Right renal cortex interstitium (tissue), 3 donors: Measurements from ENCODE around the gene THAP7. TPM values are rescaled to one million over a fixed set of nuclear protein-coding genes. Genes with fewer than 3 reads are reported as not detected.
"Not testable (repeated sequence)": the region's sequence is repeated elsewhere in the genome, so short reads cannot be mapped to it uniquely, and the experiment has no call there.

ENCODE experiments used
- DNase-seq, 3 donors: peaks; one replicate each; pipeline ENCODE4 v3.0.0-alpha.2; 2013; ENCODE audit warnings: low read depth in 3 of 3, low spot score in 2 of 3
- polyA plus RNA-seq, 3 donors: library from polyadenylated mRNA; unstranded; fragments of 120-200 nt; gene quantifications; one replicate each; pipeline ENCODE4 v1.2.1, GENCODE V29; 2013; ENCODE audit not compliant: insufficient read length in 3 of 3

THAP7 gene, protein sequence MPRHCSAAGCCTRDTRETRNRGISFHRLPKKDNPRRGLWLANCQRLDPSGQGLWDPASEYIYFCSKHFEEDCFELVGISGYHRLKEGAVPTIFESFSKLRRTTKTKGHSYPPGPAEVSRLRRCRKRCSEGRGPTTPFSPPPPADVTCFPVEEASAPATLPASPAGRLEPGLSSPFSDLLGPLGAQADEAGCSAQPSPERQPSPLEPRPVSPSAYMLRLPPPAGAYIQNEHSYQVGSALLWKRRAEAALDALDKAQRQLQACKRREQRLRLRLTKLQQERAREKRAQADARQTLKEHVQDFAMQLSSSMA
- polyA plus RNA-seq = 10 to 100 TPM; 15.4 to 17.2 (median 16.1) TPM

DNA sequence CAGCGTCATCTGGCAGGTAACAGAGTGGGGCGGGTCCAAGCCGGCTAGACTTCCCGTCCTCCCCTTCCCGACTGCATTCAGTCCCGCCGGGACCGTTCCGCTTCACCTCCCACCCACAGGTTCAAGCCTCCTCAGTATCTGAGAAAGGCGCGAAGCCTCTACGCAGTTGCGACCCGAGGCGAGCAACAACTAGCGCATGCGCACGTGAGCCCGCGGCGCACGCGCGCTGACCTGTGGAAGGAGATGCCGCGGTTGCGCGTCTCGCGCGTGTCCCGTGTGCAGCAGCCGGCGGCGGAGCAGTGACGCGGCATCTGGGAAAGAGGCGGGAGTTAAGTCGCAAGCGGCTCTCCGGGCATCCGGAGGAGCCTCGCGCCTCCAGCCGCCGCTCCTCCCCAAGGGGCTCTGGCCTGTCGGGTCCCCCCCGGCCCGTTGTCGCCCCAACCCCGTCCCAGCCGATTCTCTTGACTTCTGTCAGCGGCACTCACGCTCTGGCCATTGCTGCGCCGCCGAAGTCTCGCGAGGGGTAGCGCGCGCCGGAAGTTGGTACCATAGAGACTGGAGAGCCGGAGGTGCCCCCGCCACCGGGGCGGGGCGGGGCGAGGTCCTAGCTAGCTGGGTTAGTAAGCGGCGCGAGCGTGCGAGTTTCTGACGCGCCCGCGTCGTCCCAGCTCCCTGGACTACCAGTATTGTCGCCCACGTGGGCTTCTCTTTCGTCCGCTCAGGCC is at the start of gene THAP7:
THAP7 (minus strand) TSS at position 518 of the 725 bp plus-strand sequence; CDS start at position 311, 207 bp downstream.
- DNase-seq = peak; percentile 88 to 91 (median 90)

DNA sequence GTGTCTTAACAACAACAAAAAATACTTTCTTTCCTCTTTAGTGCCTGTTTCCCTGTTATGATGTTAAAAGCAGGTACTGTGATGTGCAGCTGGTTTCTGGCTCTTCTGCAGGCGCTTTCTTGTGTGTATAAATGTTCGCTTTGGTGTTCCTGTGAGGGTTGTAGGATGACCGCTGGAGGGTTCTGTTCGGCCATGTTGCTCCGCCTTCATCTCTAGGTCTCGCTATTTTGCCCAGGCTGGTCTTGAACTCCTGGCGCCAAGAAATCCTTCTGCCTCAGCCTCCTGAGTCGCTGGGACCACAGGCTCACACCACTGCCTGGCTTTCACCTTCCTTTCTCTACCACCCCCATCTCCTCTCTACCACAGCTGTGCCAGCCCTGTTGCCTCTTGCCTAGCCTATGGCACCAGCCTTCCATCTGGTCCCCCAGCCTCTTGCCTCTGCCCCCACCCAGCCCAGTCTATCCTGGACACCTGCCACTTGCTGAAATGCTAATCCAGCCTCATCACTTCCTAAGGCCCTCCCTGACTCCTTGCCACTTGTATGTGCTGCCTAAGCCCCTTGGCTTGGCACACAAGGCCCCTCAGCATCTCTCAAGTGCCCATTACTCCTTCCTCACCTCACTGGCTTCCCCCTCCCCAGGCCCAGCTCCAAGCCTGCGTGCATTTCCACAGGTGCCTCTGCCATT is 49.4 kb upstream of the THAP7 start:
- no peak for DNase-seq

DNA sequence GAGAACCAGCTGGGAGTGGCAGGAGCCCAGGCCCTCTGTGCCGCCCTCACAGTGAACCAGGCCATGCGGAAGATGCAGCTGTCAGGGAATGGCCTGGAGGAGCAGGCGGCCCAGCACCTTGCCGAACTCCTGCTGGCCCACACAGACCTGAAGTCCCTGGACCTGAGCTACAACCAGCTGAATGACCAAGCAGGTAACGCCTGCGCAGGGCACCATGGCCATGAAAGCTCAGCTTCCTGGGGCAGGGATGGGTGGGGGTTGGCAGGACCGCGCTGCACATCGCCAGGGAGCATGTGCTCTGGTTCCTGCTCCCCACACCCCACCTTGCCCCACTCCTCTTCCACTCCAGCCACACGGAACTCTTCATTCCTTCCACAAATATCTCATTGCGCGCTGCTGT is 47.0 kb upstream of the THAP7 start:
- DNase-seq = not testable (repeated sequence)

DNA sequence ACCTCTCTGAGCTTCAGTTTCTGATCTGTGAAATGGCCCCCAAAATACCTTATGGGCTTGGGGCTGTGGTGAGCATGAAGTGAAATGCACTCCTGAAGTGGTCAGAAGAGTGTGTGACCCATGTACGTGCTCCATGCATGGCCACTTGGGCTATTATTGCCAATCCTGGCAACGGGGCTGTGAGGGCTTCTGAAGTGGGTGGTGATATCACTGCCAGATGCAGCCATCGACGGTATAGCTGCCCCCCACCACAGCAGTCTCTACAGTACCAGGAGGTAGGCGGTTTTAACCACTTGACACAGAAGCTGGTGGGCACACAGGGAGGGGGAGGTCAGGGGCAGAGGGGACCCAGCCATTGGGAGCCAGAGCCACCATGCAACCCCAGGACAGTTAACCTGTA is 46.5 kb upstream of the THAP7 start:
- not testable (repeated sequence) for DNase-seq

DNA sequence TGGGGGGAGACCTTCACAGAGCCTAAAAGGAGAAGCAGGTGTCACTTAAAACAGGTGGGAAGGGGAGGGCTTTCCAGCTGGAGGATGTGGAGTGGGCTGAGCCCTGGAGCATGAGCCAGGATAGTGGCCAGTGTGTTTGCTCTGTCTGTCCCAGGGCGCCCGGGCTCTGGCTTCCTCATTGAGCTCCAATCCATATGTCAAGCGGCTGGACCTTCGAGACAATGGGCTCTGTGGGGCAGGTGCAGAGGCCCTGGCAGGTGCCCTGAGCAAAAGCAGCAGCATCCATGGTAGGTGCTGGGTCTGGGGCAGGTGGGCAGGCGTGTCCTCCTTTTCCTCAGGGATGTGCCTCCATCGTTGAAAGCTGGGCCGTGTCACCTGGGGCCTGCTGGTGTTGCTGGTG is 45.8 kb upstream of the THAP7 start:
- no peak for DNase-seq

DNA sequence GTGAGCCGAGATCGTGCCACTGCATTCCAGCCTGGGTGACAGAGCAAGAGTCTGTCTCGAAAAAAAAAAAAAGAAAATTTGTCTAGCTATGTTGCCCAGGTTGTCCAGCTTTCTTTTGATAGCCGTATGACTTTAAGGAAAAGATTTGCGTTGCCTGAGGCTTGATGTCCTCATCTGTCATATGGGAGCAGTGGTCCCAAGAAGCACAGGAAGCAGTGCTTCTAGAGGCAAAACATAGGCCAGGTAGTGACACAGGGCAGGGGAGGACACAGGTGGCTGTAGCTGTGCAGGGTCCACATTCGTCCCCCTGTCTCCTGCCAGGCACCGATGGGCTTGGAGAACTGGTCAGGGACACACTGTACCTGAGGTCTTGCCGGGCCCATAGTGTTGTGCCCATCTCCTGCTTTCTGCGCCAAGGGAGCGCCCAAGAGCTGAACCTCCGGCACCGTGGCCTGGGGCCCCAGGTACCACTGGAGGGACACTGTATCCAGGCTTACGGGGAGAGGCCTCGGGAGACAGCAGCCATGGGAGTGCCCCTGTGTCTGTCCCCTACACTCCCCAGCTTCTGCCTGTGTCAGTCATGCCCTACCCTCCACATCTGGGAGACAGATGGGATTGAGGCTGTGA is 45.2 kb upstream of the THAP7 start:
- no peak for DNase-seq

DNA sequence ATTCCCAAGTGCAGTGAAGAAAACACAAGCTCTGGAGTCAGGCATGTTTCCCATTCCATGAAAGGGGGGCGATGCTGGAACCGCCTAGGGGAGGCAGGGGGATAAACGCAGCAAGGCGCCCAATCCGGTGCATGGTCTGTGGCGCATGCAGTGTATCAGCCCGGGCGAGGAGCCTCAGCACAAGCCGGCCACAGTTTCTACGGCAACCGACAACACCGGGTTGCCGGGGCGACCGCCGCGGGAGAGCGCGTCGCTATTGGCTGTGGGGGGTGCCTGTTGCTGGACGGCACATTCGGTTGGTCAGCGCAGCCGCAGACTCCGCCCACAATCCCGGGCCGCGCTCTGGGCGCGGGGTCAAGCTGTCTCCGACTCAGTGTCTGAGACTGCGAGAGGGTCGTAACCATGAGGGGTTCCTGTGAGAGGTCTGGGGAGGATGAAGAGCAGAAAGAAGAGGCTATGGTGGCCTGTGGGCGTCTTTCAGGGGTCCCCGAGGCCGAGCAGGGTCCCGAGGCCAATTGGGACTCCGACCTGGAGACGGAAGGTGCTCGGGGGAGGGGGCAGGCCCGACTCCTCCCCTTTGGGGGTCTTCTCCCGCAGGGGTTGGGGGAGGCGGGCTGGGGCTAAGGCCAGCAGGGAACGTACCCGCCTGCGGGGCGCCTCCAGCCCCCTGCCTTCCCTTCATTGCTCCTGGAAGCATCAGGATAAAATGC is 43.8 kb upstream of the THAP7 start, which contains the start of gene LRRC74B:
LRRC74B (plus strand) TSS at position 362 of the 710 bp plus-strand sequence; CDS start at position 403, 41 bp downstream.
- DNase-seq = peak; percentile 73 to 88 (median 79)

DNA sequence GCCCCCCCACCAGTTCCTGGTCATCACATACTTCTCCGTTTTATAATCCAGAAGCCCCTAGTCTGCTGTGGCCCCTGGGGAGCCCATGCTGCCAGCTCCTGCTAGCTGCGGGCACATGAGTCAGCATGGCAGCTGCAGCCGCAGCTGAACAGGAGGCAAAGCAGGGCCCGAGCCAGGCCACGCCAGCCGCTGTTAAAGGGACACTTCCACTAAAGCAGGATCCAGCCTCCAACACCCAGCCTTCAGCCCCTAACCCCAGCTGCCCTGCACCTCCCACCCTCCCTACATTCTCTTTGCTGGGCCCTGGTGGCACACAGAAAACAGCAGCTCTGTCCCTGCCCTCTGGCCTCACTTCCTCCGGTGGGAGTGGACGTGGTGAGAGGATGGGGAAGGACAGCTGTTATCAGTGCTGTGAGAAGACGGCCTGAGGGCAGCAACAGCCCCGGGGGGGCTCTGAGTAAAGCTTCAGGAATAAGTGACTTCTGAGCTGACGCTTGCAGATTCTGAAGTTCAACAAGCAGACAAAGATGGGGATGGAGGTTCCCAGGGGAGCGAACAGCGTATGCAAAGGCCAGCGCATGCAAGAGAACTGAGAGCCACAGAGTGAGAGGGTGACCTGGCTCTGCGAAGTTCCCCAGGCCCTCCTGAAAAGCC is 43.1 kb upstream of the THAP7 start:
- DNase-seq = no peak

DNA sequence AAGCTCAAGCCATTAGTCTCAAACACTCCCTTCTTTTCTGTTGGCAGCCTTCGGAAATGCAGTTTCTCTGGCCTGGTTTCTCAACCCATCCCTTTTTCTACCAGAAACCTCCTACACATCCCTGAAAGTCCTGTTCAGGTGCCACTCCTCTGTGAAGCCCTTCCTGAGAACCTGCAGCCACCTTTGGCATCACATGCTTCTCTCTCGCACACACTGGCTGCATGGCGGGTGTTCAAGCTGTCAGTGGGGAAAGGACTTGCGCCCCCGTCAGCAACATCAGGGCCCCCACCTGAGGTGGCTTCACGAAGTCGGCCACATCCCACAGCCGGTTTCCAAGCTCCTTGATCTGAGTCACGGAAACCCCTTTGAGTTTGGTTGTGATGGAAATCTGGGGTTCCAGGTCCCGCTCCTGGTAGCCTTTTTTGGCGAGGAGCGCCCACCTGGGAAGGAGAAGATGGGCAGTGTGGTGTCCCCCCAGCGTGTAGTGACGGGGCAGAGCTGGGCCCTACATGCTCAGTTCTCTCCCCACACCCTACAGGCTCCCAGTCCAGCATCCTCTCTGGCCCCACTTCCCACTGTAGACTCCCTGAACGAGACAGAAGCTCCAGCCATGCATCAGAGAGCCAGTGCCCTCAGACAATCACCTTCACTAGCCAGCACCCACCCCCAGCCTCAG is 42.1 kb upstream of the THAP7 start:
- no peak for DNase-seq

DNA sequence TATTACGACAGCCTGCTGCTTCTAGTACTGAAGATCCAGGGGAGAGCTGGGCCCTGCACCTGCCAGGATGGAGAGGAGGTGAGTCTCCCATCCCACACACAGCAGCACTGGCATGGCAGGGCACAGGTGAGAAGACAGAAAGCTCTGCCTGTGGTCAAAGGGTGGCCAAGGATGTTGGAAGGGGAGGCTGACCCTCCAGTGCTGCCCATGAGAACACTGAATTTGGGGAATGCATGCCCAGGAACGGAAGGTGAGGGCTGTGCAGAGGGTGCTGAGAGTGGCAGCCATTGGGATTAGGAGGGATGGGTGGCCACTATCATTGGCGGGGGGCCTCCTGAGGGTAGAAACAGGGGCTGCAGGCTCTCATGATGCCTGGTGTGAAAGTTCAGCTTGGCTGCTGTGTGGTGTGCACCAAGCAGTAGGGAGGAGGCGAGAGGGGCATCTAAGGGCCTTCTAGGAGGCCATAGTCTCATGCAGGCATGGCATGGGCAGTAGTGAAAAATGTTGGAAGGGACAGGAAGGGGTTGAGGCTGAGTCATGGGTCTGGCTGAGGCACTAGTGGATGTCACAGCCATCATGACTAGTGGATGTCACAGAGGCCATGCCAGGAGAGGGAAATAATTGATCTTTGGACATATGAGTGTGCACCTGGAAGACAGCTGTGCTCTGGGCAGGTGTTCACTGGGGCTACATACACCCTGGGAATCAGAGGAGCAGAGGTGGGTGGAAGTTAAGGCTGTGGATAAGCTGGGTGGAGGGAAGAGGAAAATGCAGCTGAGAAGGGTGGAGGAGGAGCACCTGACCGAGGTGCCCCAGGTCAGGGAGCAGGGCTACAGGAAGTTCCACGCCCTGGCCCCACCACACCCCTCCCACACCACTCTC is 41.3 kb upstream of the THAP7 start:
- DNase-seq = no peak

DNA sequence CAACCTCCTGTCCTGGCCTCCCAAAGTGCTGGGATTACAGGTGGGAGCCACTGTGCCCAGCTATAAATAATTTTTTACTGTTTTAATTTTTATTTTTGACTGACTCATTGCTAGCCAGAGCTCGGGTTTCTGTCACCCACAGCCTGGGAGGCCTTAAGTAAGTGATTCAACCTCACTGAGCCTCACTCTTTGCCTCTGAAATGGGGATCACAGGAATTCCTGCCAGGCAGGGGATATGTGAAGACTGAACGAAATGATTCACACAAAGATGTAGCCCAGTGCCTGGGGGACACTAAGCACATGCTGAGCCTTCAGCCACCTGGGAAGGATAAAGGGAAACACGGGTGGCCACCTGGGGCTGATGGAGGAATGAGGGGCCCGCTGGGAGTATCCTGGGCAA is 40.0 kb upstream of the THAP7 start:
- no peak for DNase-seq

DNA sequence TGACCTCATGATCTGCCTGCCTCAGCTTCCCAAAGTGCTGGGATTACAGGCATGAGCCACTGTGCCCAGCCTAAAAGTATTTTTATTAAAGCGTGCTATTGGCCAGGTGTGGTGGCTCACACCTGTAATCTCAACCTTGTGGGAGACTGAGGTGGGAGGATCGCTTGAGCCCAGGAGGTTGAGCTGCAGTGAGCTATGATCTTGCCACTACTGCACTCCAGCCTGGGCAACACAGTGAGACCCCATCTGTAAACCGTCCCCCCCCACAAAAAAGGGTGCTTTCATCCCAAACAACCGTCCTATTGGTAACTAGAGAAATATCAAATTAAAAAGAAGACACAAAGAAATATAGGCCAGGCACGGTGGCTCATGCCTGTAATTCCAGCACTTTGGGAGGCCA is 37.2 kb upstream of the THAP7 start:
- not testable (repeated sequence) for DNase-seq

DNA sequence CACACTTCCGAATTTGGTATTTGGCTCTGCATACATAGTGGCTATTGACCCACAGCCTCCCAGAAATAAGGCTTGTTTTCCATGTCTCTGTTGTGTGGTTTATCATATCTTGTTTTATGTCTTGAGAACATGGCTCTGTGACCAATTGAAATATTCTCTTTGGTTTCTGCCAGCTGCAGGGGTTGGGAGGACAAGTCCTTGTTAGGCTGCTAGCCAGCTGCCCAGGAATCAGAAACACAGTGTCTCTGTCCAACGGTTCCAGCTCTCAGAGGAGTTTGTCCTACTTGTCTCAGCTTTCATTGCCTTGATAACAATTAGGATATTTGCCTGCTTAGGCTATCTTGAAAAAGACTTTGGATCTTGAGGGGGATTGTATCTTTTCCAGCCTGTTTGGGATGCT is 36.5 kb upstream of the THAP7 start:
- DNase-seq = no peak

DNA sequence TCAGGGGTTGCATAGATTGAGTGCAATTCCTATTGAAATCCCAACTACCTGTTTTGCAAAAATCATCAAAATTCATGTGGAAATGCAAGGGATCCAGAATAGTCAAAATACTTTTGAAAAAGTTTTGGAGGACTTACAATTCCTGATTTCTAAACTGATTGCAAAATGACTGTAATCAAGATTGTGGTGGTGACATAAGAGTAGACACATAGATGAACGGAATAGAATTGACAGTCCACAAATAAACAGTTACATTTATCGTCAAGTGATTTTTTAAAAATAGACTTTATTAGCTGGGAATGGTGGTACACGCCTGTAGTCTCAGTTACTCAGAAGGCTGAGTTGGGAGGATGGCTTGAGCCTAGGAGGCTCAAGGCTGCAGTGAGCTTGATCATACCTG is 33.1 kb upstream of the THAP7 start:
- DNase-seq = no peak

DNA sequence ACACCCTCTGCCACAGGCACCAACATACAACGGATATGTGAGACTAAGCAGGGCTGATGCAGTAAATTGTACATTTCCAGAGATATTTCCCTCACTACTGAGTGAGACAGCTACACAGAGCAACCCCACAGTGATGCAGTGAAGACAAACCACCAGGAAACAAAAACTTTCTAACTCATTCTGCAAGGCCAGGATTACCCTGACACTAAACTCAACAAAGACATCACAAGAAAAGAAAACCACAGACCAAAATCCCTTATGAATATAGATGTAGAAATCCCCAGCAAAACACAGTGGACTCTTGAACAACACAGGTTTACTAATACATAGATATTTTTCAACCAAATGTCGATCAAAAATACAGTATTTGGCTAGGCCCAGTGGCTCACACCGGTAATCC is 32.0 kb upstream of the THAP7 start:
- DNase-seq = no peak

DNA sequence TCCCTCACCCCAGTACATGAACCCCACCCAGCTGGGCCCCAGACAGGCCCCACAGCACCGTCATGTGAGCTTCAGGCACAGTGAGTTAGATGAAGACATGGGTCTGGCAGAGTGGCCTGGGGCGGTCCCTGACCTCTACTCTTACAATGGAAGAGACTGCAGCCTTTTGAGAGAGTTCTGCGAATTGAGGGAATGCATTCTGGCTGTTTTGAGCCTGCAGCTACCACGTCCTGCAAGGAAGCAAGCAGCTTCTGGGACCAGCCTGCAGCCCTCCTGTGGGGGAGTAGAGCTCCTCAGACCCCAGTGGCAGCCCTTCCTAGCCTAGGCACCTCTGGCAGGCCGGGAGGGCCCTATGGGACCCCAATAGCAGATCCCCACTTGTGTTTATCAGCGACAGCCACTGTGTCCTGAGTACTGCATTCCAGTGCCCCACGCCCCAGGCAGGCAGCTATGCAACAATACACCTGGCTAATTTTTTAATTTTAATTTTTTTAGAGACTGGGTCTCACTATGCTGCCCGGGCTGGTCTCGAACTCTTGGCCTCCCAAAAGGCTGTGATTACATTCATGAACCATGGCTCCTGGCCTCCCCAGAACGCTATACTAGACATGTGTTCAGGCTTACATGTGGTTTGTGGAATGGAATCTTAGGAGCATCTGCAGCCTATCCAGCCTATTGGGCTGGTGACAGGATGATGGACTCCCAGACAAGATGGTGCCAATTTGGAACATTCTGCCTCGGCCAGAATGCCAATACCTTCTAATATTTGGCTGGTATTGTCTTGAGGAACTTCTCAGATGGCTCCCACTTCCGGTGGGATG is 31.2 kb upstream of the THAP7 start:
- no peak for DNase-seq
